Caco-2 (cell line): Measurements from ENCODE around the gene PRXL2A. TPM values are rescaled to one million over a fixed set of nuclear protein-coding genes. Genes with fewer than 3 reads are reported as not detected.
A peak's percentile ranks its signal among the peaks of the same experiment; 100 is the strongest.

ENCODE experiments used
- BruUV-seq: library from RNA; stranded (reverse); fragments of 400-500 nt; replicated peaks from 2 replicates; lab custom pipeline; 2021; lab: Mats Ljungman, UMichigan
- CTCF ChIA-PET: fragments of 300-600 bp; sonication (Branson Sonifier 250); formaldehyde crosslinking; loops from one replicate; lab custom pipeline; 2022; ENCODE audit warnings: antibody characterized with exemption; lab: Charles Lee
- POLR2A ChIA-PET: fragments of 300-600 bp; sonication (Branson Sonifier 250); formaldehyde crosslinking; loops from one replicate; lab custom pipeline; 2022; ENCODE audit warnings: antibody characterized with exemption; lab: Charles Lee
- DNase-seq, 2 experiments: peaks; one replicate each; pipeline versions ENCODE4 v3.0.0 to v3.0.0-alpha.2; 2020 to 2022
- H3K27me3 ChIP-seq: replicated peaks from 2 replicates; pipeline ENCODE4 v1.6.0; 2011; ENCODE audit warnings: low read length; ENCODE audit not compliant: control insufficient read depth, insufficient read depth
- H3K36me3 ChIP-seq: 2 replicates; pipeline ENCODE4 v1.5.1; 2011; ENCODE audit warnings: low read length; ENCODE audit not compliant: control insufficient read depth, insufficient read depth
- H3K4me1 ChIP-seq: fragments of 250-450 bp; sonication (Bioruptor Pico); 2 replicates; pipeline ENCODE4 v1.5.1; 2020; ENCODE audit warnings: mild to moderate bottlenecking
- H3K4me3 ChIP-seq: 2 replicates; pipeline ENCODE4 v1.5.1; 2011; ENCODE audit warnings: low read depth, mild to moderate bottlenecking, control low read depth, low read length
- H3K9me3 ChIP-seq: fragments of 250-450 bp; sonication (Bioruptor Pico); 2 replicates; pipeline ENCODE4 v1.5.1; 2020; ENCODE audit warnings: mild to moderate bottlenecking, moderate library complexity
- H3K27ac Mint-ChIP-seq: one replicate; pipeline ENCODE4 v1.8.0; 2022; ENCODE audit warnings: mixed read lengths; ENCODE audit not compliant: unreplicated experiment
- H3K27me3 Mint-ChIP-seq: one replicate; pipeline ENCODE4 v1.8.0; 2022; ENCODE audit warnings: mixed read lengths; ENCODE audit not compliant: insufficient read depth, unreplicated experiment
- H3K36me3 Mint-ChIP-seq: one replicate; pipeline ENCODE4 v1.8.0; 2022; ENCODE audit warnings: mild to moderate bottlenecking, mixed read lengths; ENCODE audit not compliant: insufficient read depth, unreplicated experiment
- H3K4me1 Mint-ChIP-seq: one replicate; pipeline ENCODE4 v1.8.0; 2022; ENCODE audit warnings: low read depth, mixed read lengths; ENCODE audit not compliant: unreplicated experiment
- H3K4me3 Mint-ChIP-seq: one replicate; pipeline ENCODE4 v1.8.0; 2022; ENCODE audit warnings: mild to moderate bottlenecking, moderate library complexity, mixed read lengths; ENCODE audit not compliant: unreplicated experiment
- H3K9me3 Mint-ChIP-seq: one replicate; pipeline ENCODE4 v1.8.0; 2022; ENCODE audit warnings: mixed read lengths; ENCODE audit not compliant: unreplicated experiment
- CTCF ChIP-seq, 2 experiments: fragments of 200-600 bp in 1 of 2; IDR thresholded peaks; 1 replicate in 1 of 2; 2 replicates in 1 of 2; pipeline versions ENCODE4 v1.5.1 to v1.8.0; 2011 to 2022; ENCODE audit warnings: antibody characterized with exemption in 1 of 2, control low read depth in 1 of 2, inconsistent platforms in 1 of 2, low read depth in 1 of 2, low read length in 1 of 2, mild to moderate bottlenecking in 1 of 2, moderate library complexity in 1 of 2; ENCODE audit not compliant: insufficient read depth in 1 of 2, severe bottlenecking in 1 of 2, unreplicated experiment in 1 of 2
- intact Hi-C: fragments of 100-400 bp; cut with micrococcal nuclease; formaldehyde crosslinking; loops from one replicate; pipeline ENCODE4 v1.10.0; 2022; ENCODE audit not compliant: unreplicated experiment
- total RNA-seq: library from RNA; stranded (reverse); gene quantifications from 2 replicates; pipeline ENCODE4 v1.2.3, GENCODE V29; 2022

Gene PRXL2A
- total RNA-seq, 1 experiment from 2014 or later: 88.6 TPM

DNA sequence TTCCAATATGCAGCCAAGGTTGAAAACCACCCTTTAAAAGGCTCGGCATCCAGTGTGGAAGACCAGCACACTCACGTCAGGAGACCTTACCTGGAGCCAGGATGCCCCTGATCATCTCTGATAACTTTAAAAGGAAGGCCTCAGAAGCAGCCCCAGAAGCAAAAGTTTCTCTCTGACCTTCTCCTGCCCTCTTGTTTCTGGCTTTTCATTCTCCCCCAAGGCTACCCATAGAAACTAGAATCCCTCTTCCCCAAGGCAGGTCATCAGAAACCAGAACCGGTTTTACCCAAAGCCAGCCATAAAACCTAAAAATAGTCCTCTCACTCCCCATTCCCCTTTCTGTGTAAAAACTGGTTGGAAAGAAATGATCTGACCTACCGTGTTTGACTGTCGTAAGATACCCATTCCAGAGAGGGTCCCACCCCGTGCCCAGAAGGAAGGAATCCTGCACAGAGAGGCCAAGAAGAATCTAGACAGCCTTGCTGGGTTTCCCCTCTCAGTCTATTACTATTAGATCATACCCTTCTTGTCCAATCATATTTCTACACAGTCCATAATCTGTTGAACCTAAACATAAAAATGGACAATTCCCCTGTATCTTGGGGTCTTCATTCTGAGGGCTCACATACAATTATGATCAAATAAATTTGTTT, 28.2 kb downstream of the PRXL2A start:
- POLR2A ChIA-PET: no interaction called here
- no TSS peak for BruUV-seq
- intact Hi-C loops: no loop called here
- no peak overlapping the region for H3K4me3 Mint-ChIP-seq
- H3K27ac Mint-ChIP-seq: peak overlapping the region; percentile 14
- peaks cover 30% of the 10 kb centered on the region for H3K36me3 Mint-ChIP-seq
- no peak for DNase-seq
- Histone ChIP-seq H3K4me1 (no peaks in the 10 kb centered on the region), H3K36me3 (no peaks in the 10 kb centered on the region; the same call in 1 of the 2 replicates), H3K4me3 (no peak overlapping the region), H3K9me3 (no peaks in the 10 kb centered on the region), H3K27me3 (no peaks in the 10 kb centered on the region)
- no peaks in the 10 kb centered on the region for H3K9me3 Mint-ChIP-seq
- H3K27me3 Mint-ChIP-seq: no peaks in the 10 kb centered on the region
- H3K4me1 Mint-ChIP-seq: no peaks in the 10 kb centered on the region
- CTCF ChIA-PET: no interaction called here
- TF ChIP-seq CTCF (IDR thresholded peaks at IDR 0.05; ENCODE audit: insufficient read depth in 1 of 2, low read depth in 1 of 2, low read length in 1 of 2, severe bottlenecking in 1 of 2, unreplicated experiment in 1 of 2): no peak

DNA sequence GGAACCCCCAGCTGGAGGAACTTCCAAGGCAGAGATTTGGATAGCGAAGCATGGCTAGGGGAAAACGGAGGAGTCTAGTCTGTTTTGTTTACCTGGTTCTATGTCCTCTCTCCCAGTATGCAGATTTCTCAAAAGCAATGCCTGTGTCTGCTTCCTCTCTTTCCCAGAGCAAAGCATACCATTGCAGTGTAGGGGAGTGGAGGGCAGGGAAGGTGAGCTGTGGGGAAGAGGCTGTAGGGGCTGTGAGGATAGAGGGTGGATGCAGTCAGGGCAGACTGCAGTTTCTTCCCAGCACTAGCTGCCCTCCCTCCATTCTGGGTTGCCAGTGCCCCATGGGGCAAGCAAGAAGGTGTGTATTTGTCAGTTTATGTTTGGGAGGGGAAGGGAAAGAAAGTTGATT, 28.9 kb downstream of the PRXL2A start:
- H3K27me3 ChIP-seq: no peaks in the 10 kb centered on the region
- no peaks in the 10 kb centered on the region for H3K36me3 ChIP-seq
- intact Hi-C loops: no loop called here
- ChIA-PET POLR2A (no interaction called here), CTCF (no interaction called here)
- H3K27ac Mint-ChIP-seq: peak overlapping the region; percentile 14
- no peaks in the 10 kb centered on the region for H3K4me1 ChIP-seq
- no peak overlapping the region for H3K4me3 Mint-ChIP-seq
- no peaks in the 10 kb centered on the region for H3K9me3 Mint-ChIP-seq
- DNase-seq: no peak
- H3K27me3 Mint-ChIP-seq: no peaks in the 10 kb centered on the region
- H3K36me3 Mint-ChIP-seq: peaks cover 24% of the 10 kb centered on the region
- no peak overlapping the region for H3K4me3 ChIP-seq
- H3K4me1 Mint-ChIP-seq: no peaks in the 10 kb centered on the region
- TF ChIP-seq CTCF (IDR thresholded peaks at IDR 0.05; ENCODE audit: insufficient read depth in 1 of 2, low read depth in 1 of 2, low read length in 1 of 2, severe bottlenecking in 1 of 2, unreplicated experiment in 1 of 2): no peak
- BruUV-seq: no TSS peak
- no peaks in the 10 kb centered on the region for H3K9me3 ChIP-seq

GRCh38 chr10:80441831-80442230, 33.5 kb downstream of the PRXL2A start:
- H3K27ac Mint-ChIP-seq: peak overlapping the region; percentile 39
- POLR2A ChIA-PET: no interaction called here

More at GRCh38 chr10:80441831-80442230, 33.5 kb downstream of the PRXL2A start:
- Mint-ChIP-seq H3K4me1 (peaks cover 24% of the 10 kb centered on the region), H3K4me3 (no peak overlapping the region), H3K9me3 (no peaks in the 10 kb centered on the region), H3K27me3 (no peaks in the 10 kb centered on the region), H3K36me3 (peaks cover 5% of the 10 kb centered on the region)
- no peak overlapping the region for H3K4me3 ChIP-seq
- TF ChIP-seq CTCF (IDR thresholded peaks at IDR 0.05; ENCODE audit: insufficient read depth in 1 of 2, low read depth in 1 of 2, low read length in 1 of 2, severe bottlenecking in 1 of 2, unreplicated experiment in 1 of 2): no peak
- no TSS peak for BruUV-seq
- H3K36me3 ChIP-seq: no peaks in the 10 kb centered on the region
- H3K9me3 ChIP-seq: no peaks in the 10 kb centered on the region
- peak in 1 of 2 experiments; percentile 55 for DNase-seq
- peaks cover 31% of the 10 kb centered on the region for H3K4me1 ChIP-seq
- no peaks in the 10 kb centered on the region for H3K27me3 ChIP-seq
- CTCF ChIA-PET: no interaction called here
- intact Hi-C loops: loop anchor here (2.0 to 5.0 kb wide), 2 partner anchors 155 to 185 kb away; no protein-coding TSS in a partner anchor
